GM23248 (cell line): ENCODE data around the gene HIPK3. TPM values are rescaled to one million over a fixed set of nuclear protein-coding genes. Genes with fewer than 3 reads are reported as not detected.

Source experiments
- DNase-seq: peaks from one replicate; pipeline ENCODE4 v3.0.0-alpha.2; 2015
- H2AFZ ChIP-seq: fragments of 200-600 bp; sonication (generic); 2 replicates; pipeline ENCODE4 v1.6.1; 2016; ENCODE audit warnings: antibody characterized with exemption
- H3F3A ChIP-seq: fragments of 200-600 bp; sonication (generic); 2 replicates; pipeline ENCODE4 v1.6.1; 2016; ENCODE audit warnings: mild to moderate bottlenecking, antibody characterized with exemption, mixed run types; ENCODE audit not compliant: insufficient read depth
- H3K27ac ChIP-seq: fragments of 200-600 bp; sonication (generic); 2 replicates; pipeline ENCODE4 v1.5.1; 2016; ENCODE audit warnings: mild to moderate bottlenecking
- H3K27me3 ChIP-seq: fragments of 200-600 bp; sonication (generic); replicated peaks from 2 replicates; pipeline ENCODE4 v1.6.1; 2016; ENCODE audit warnings: mild to moderate bottlenecking; ENCODE audit not compliant: insufficient read depth
- H3K36me3 ChIP-seq: fragments of 200-600 bp; sonication (generic); 2 replicates; pipeline ENCODE4 v1.6.1; 2016; ENCODE audit warnings: low read depth, mild to moderate bottlenecking
- H3K4me1 ChIP-seq: fragments of 200-600 bp; sonication (generic); 2 replicates; pipeline ENCODE4 v1.6.1; 2016; ENCODE audit warnings: mild to moderate bottlenecking; ENCODE audit not compliant: insufficient read depth
- H3K4me2 ChIP-seq: fragments of 200-600 bp; sonication (generic); one replicate; pipeline ENCODE4 v1.6.1; 2016; ENCODE audit warnings: mild to moderate bottlenecking; ENCODE audit not compliant: unreplicated experiment
- H3K4me3 ChIP-seq: fragments of 200-600 bp; sonication (generic); 2 replicates; pipeline ENCODE4 v1.5.1; 2016; ENCODE audit warnings: mild to moderate bottlenecking
- H3K79me2 ChIP-seq: fragments of 200-600 bp; sonication (generic); 2 replicates; pipeline ENCODE4 v1.6.1; 2016; ENCODE audit warnings: mild to moderate bottlenecking; ENCODE audit not compliant: insufficient read depth
- H3K9ac ChIP-seq: fragments of 200-600 bp; sonication (generic); 2 replicates; pipeline ENCODE4 v1.6.1; 2016; ENCODE audit warnings: mild to moderate bottlenecking
- H3K9me2 ChIP-seq: fragments of 200-600 bp; sonication (generic); 2 replicates; pipeline ENCODE4 v1.6.1; 2016; ENCODE audit warnings: mixed run types, mild to moderate bottlenecking, moderate library complexity; ENCODE audit not compliant: insufficient read depth
- H3K9me3 ChIP-seq: fragments of 200-600 bp; sonication (generic); one replicate; pipeline ENCODE4 v1.6.1; 2017; ENCODE audit warnings: low read depth
- H4K20me1 ChIP-seq: fragments of 200-600 bp; sonication (generic); 2 replicates; pipeline ENCODE4 v1.6.0; 2016; ENCODE audit not compliant: insufficient read depth
- EZH2 ChIP-seq: fragments of 200-600 bp; sonication (generic); IDR thresholded peaks from 2 replicates; pipeline ENCODE4 v1.6.1; 2018; ENCODE audit warnings: antibody characterized with exemption, mild to moderate bottlenecking; ENCODE audit not compliant: insufficient read depth, poor library complexity, severe bottlenecking
- EZH2phosphoT487 ChIP-seq: fragments of 200-600 bp; sonication (generic); IDR thresholded peaks from 2 replicates; pipeline ENCODE4 v1.6.1; 2018; ENCODE audit warnings: antibody characterized with exemption, moderate library complexity, mild to moderate bottlenecking, low read depth; ENCODE audit not compliant: insufficient read depth
- WGBS, 2 experiments: methylation state at CpG; one replicate each; pipeline ENCODE4 v1.1.6; 2015 to 2017; ENCODE audit warnings: low lambda C conversion rate in 2 of 2, low coverage in 1 of 2; ENCODE audit errors: missing lambda C conversion rate in 2 of 2; 5-methylcytosine and 5-hydroxymethylcytosine counted together
- in situ Hi-C: fragments of 300-500 bp; cut with MboI; formaldehyde crosslinking; loops from 2 replicates; pipeline ENCODE4 v1.15.0; 2020
- polyA plus RNA-seq: library from polyadenylated mRNA; unstranded; fragments of >200 nt; fragmentation: Nextera tagmentation; extraction: Ambion mirVana; gene quantifications from 2 replicates; pipeline ENCODE4 v1.2.1, GENCODE V29; 2016
- total RNA-seq: library from RNA; depleted of rRNA; stranded (reverse); fragments of >200 nt; shearing (Covaris generic); gene quantifications from 2 replicates; pipeline ENCODE4 v1.2.3, GENCODE V29; 2014

Gene HIPK3
- total and polyA plus RNA-seq, 2 experiments from 2014 or later = 17.8 to 82.9 TPM

DNA sequence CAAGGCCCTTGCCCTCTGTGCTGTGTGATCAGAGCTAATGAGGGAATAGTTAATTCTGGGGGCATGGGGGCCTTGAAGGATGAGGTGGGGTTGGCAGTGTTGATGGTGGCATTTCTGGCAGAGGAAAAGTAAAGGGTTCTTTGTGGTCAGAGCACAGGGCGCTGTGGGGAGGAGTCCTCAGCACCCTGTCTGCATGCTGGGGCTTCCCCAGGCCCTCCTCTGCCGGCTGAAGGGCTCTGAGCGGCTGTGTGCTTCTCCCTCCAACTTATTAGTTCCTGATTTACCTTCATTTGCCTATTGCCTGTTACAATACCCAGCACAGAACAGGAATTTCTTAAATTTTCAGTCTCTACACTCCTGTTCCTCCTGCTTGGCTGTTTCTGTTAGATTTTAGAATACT is 122.8 kb downstream of the HIPK3 start:
- Histone ChIP-seq H3K4me2 (no peak overlapping the region), H3K9me3 (no peaks in the 10 kb centered on the region), H3K27ac (no peak overlapping the region), H3K36me3 (0 out of 2 replicates have a peak, but pooled peaks cover 6% of the 10 kb centered on the region), H3K4me3 (no peak overlapping the region), H3K79me2 (peaks cover 92% of the 10 kb centered on the region), H3F3A (peaks cover 24% of the 10 kb centered on the region), H2AFZ (no peak overlapping the region), H4K20me1 (no peaks in the 10 kb centered on the region; the same call in 1 of the 2 replicates), H3K9me2 (no peaks in the 10 kb centered on the region), H3K4me1 (peaks cover 18% of the 10 kb centered on the region), H3K27me3 (no peaks in the 10 kb centered on the region), H3K9ac (no peak overlapping the region)
- no peak for DNase-seq
- TF ChIP-seq EZH2phosphoT487 (no peak), EZH2 (no peak)
- 98 to 100% methylated on average over 3 of the region's 3 CpGs for WGBS, 2 experiments
- in situ Hi-C loops = loop anchor here (10.0 kb wide), 1 partner anchor 155 kb away; no protein-coding TSS in a partner anchor

DNA sequence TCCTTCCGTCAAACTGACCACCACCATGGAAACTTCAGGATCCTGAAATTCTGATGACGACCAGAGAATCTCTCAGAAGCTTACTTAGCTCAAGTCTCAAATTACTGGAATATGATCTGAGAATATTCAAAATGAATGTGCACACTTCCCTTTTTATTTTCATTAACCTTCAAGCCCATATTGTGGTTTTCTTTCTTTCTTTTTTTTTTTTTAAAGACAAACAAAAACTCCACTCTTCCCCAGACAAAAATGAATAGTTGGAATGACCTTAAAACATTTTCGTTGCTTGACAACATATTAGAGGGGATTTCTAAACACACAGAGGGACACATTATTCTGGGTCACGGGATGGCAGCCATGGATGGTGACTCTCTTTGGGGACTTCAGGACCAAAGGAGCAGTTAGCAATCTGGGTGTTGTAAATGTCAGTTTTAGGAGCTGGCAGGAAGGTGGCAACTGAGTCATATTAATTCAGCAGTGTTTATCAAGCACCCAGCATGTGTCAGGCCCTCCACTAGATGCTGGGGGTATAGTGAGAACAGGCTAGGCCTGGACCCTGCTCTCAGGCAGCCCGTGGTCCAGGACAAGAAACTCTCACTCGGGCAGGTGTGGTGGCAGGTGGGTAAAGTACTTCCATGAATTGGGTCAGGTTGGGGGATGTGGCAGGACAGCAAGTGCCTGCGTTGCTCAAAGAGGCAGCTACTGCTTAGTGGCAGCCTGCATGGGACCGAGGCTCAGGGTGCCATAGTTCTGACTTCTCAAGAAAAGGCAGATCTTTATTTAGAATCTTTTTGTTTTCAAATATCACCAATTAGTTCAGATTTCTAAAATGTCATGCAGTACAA is 126.1 kb downstream of the HIPK3 start:
- peaks cover 100% of the 10 kb centered on the region for H3K79me2 ChIP-seq
- no peak overlapping the region for H3K27ac ChIP-seq
- TF ChIP-seq EZH2 (no peak), EZH2phosphoT487 (no peak)
- no peaks in the 10 kb centered on the region for H3K9me2 ChIP-seq
- H3K4me3 ChIP-seq = no peak overlapping the region
- H3K9me3 ChIP-seq = no peaks in the 10 kb centered on the region
- no peak overlapping the region for H3K4me2 ChIP-seq
- DNase-seq = no peak
- 0 out of 2 replicates have a peak, but pooled peaks cover 15% of the 10 kb centered on the region for H3K36me3 ChIP-seq
- H3F3A ChIP-seq = peaks cover 12% of the 10 kb centered on the region; the same call in 1 of the 2 replicates
- in situ Hi-C loops = no loop called here
- 89 to 93% methylated on average over 8 of the region's 8 CpGs for WGBS, 2 experiments
- no peaks in the 10 kb centered on the region for H3K27me3 ChIP-seq
- H3K9ac ChIP-seq = no peak overlapping the region
- H4K20me1 ChIP-seq = no peaks in the 10 kb centered on the region
- peaks cover 6% of the 10 kb centered on the region; the same call in 1 of the 2 replicates for H3K4me1 ChIP-seq
- no peak overlapping the region for H2AFZ ChIP-seq

DNA sequence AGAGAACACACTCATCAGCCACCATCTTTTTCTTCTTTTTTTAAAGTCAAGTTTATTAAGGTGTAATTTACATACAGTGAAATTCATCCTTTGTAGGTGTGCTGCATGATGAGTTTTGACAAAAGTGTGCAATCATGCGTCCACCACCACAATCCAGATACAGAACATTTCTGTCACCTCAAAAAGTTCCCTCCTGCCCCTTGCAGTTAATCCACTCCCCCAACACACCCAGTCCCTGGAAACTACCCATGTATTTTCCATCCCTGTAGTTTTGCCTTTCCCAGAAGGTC is 126.7 kb downstream of the HIPK3 start:
- Histone ChIP-seq H3K4me1 (peaks cover under 1% of the 10 kb centered on the region; the same call in 1 of the 2 replicates), H3K4me2 (no peak overlapping the region), H4K20me1 (no peaks in the 10 kb centered on the region), H3K36me3 (0 out of 2 replicates have a peak, but pooled peaks cover 15% of the 10 kb centered on the region), H3K79me2 (peaks cover 100% of the 10 kb centered on the region), H3K9me3 (no peaks in the 10 kb centered on the region), H3K27me3 (no peaks in the 10 kb centered on the region), H3K4me3 (no peak overlapping the region), H3K9ac (no peak overlapping the region), H2AFZ (no peak overlapping the region), H3K9me2 (no peaks in the 10 kb centered on the region), H3F3A (peaks cover 11% of the 10 kb centered on the region; the same call in 1 of the 2 replicates), H3K27ac (no peak overlapping the region)
- in situ Hi-C loops = no loop called here
- no peak for DNase-seq
- WGBS, 2 experiments = 97 to 100% methylated on average over 1 of the region's 1 CpG
- TF ChIP-seq EZH2 = no peak
- no peak for TF ChIP-seq EZH2phosphoT487

DNA sequence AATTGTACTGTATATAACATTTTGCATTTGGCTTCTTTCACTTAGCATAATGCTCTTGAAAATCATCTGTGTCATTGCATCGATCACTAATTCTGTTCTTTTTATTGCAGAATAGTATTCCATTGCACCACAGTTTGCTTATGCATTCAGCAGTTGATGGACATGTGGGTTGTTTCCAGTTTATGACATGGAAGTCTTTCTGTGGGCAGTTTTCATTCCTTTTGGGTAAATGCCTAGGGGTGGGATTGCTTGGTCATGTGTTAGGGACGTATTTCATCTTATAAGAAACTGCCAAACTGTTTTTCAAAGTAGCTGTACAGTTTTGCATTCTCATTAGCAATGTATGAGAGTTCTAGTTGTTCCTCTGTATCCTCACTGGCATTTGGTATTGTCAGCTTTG is 127.0 kb downstream of the HIPK3 start:
- H4K20me1 ChIP-seq = no peaks in the 10 kb centered on the region
- H3K79me2 ChIP-seq = peaks cover 100% of the 10 kb centered on the region
- no peaks in the 10 kb centered on the region for H3K27me3 ChIP-seq
- no peak overlapping the region for H3K4me2 ChIP-seq
- H3K9me2 ChIP-seq = no peaks in the 10 kb centered on the region
- H3K9ac ChIP-seq = no peak overlapping the region
- H3F3A ChIP-seq = peaks cover 11% of the 10 kb centered on the region; the same call in 1 of the 2 replicates
- TF ChIP-seq EZH2 = no peak
- no peaks in the 10 kb centered on the region for H3K4me1 ChIP-seq
- H3K4me3 ChIP-seq = no peak overlapping the region
- H3K9me3 ChIP-seq = no peaks in the 10 kb centered on the region
- H2AFZ ChIP-seq = no peak overlapping the region
- DNase-seq = no peak
- in situ Hi-C loops = no loop called here
- 76 to 85% methylated on average over 2 of the region's 2 CpGs for WGBS, 2 experiments
- 0 out of 2 replicates have a peak, but pooled peaks cover 15% of the 10 kb centered on the region for H3K36me3 ChIP-seq
- no peak overlapping the region for H3K27ac ChIP-seq
